ENCODE results near the gene RABGAP1L.
"Not testable (repeated sequence)": the region's sequence is repeated elsewhere in the genome, so short reads cannot be mapped to it uniquely, and the experiment has no call there.

RABGAP1L gene

DNA sequence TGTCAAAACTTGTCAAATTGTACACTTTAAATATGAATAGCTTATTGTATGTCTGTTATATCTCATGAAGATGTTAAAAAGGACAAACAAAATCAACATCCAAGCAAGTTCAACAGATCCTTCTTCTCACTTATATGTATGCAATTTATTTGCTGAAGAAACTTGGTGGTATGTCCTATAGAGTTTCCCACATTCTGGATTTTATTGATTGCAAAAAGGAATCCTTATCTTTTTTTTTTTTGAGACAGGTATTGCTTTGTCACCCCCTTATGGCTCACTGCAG, 5.6 kb upstream of the RABGAP1L start:
- ATAC-seq = no peak

DNA sequence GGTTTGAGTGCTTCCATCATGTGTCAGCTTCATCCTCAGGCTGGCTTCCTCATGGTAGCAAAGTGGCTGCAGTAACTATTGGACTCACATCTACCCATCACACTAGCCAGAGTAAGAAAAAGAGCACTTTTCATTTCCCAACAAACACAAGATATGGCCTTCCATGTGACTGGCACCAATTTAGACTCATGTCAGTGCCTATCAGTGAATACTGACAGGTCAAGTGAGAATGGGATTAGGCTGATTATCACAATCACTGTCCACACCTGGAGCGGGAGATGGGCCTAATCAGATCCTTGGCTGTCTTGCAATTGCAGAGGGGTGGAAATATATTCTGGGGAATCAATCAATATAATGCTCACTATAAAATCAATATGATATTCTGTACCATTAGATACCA, 2.9 kb upstream of the RABGAP1L start:
- no peak for ATAC-seq

GRCh38 chr1:174157157-174157806, 2.0 kb upstream of the RABGAP1L start:
- peak; percentile 27 to 43 for ATAC-seq

DNA sequence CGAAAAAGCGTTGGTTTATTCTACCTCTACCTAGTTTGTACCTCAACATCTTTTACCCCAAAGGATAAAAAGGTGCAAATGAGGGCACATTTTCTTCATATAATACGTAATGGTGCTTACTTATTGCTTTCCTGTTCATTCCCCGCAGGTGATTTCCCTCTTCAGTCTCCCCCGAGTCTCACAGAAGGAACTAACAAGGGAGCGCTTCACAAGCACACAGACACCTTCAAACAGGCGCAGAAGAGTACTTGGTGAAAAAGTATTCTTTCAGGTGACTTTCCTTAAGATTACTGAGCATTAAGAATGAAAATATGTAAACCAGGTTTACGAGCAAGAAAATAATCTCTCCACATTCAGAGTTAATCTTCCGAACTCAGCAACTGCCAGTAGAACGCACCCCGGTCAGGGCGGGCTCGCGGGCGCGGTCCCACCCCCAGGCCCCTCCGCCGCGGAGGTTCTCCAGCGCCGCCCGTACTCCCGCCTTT, 511 bp upstream of the RABGAP1L start:
- peak in 1 of 2 donors; percentile 3 for ATAC-seq

GRCh38 chr1:174160109-174160473, 771 bp downstream of the RABGAP1L start:
- ATAC-seq = no peak

DNA sequence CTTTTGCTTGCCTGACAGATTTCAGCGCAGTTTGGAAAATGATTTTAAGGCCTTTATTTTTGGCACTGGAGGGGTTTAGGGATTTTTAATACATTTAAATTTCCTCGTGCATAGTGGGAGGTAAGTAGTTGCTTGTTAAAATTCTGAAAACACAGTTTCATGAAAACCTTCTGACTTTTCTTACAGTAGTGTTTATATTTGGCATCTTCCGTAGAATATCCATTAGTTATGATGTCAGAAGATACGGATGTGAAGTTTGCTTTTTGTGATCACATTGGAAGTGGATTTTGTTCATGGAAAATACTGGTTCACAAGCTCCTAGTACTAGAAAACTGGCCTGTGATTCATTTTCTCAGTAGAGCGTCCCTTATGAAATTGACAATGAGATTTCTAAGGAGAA, 1.3 kb downstream of the RABGAP1L start:
- ATAC-seq = no peak

- ATAC-seq = no peak
These were observed 2.5 kb downstream of the RABGAP1L start for GRCh38 chr1:174161813-174162212.

GRCh38 chr1:174164826-174165225, 5.5 kb downstream of the RABGAP1L start:
- no peak for ATAC-seq

GRCh38 chr1:174165471-174166137, 6.3 kb downstream of the RABGAP1L start:
- ATAC-seq = no peak

- no peak for ATAC-seq
These were observed 7.4 kb downstream of the RABGAP1L start for GRCh38 chr1:174166530-174167264.

GRCh38 chr1:174167265-174167803, 8.0 kb downstream of the RABGAP1L start:
- ATAC-seq = peak; percentile 33 to 41

DNA sequence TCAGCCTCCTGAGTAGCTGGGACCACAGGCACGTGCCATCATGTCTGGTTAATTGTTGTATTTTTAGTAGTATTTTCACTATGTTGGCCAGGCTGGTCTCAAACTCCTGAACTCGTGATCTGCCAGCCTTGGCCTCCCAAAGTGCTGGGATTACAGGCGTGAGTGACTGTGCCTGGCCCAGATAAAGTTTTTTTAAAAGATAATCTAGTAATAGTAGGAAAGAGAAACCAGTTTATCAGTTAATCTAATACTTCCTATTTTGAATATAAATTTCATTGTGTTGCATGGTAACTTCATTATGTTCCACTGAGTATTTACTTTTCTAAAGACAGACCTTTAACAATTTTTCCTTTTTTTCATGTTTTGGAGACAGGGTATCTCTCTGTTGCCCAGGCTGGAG, 10.0 kb downstream of the RABGAP1L start:
- no peak for ATAC-seq

GRCh38 chr1:174171073-174171472, 11.8 kb downstream of the RABGAP1L start:
- no peak for ATAC-seq

DNA sequence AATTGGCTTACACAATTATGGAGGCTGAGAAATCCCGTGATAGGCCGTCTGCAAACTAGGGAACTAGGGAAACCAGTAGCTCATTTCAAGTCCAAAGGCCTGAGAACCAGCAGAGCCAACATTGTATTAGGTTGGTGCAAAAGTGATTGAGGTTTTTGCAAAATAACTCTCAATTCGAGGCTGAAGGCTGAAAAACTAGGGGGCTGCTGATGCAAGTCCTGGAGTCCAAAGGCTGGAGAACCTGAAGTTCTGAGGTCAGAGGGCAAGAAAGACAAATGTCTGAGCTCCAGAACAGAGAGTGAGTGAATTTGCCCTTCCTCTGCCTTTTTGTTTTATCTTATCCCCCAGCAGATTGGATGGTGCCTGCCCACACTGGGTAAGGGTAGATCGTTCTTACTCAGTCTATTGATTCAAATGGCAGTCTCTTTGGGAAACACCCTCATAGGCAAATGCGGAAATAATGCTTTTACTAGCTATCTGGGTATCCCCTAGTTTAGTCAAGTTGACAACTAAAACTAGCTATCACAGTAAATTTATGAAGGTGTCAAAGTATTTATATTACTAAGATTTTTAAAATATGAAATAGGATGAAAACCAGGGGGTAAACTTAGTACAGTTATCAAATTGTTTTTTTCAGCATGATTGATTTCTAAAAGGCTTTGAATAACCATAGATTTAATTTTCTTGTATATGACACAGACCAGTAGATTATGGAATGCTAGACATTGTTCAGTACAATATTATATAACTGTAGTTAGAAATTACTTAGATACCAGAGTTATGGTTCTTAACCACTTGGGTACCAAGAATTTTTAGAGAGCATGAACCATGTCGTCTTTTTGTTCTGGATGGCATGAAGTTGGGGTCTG, 15.4 kb downstream of the RABGAP1L start:
- peak; percentile 79 to 91 for ATAC-seq

GRCh38 chr1:174178459-174178858, 19.1 kb downstream of the RABGAP1L start:
- ATAC-seq = not testable (repeated sequence)

- ATAC-seq = no peak
These were observed 30.2 kb downstream of the RABGAP1L start for GRCh38 chr1:174189428-174190062.

GRCh38 chr1:174190691-174191199, 31.4 kb downstream of the RABGAP1L start:
- ATAC-seq = no peak

- peak in 1 of 2 donors; percentile 33 for ATAC-seq
These were observed 32.1 kb downstream of the RABGAP1L start for GRCh38 chr1:174191349-174191862.

DNA sequence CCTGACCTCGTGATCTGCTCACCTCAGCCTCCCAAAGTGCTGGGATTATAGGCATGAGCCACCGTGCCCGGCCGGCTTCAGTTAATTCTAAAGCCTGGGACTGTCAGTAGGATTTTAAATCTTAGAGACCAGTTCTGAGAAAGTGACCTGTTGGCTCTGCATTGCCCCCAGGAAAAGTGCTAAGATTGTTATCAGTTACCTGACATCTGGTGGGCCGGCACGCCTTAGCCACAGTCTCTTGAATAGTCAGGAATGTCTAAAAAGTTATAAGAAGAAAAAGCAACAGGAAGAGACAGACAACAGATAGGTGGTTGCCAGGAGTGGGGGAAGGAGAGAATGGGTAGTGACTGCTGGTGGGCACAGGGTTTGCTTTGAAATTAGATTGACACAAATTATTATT, 35.1 kb downstream of the RABGAP1L start:
- ATAC-seq = no peak

DNA sequence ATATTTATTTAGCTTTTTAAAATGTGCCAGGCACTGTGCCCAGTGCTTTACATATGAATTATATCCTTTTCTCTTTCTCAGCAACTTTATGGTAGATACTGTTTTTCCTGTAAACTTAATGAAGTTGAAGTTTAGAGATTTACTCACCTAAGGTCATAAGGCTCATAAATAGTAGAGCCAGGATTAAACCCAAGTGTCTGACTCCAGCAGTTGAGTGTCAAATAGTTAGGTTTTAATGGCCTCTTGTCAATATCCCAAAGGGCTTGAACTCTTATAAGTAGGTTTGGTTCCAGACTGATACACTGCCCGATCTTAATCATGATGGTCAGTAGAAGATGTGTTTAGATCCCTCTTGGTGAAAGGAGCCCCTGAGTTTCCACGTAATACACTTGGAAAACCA, 37.8 kb downstream of the RABGAP1L start:
- ATAC-seq = no peak

- ATAC-seq = no peak
These were observed 38.2 kb downstream of the RABGAP1L start for GRCh38 chr1:174197547-174197946.

DNA sequence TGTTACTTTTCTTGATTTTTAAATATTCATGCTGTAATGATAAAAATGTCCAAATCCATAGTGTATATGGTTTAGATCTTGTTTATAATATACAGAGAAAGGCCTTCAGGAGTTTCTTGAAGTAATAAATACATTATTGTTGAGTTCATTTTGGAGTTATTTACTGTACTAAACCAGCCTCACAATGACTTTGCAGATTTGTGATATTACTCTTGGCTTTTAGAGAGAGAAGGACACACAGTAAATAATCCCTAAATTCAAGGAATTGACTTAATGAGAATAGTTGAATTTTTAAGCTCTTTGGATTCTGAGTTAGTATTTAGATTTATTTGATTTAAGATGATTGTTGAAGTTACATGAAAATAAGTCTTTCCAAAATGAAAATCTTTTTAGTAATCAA, 38.9 kb downstream of the RABGAP1L start:
- ATAC-seq = no peak
